OCI-LY7 (cell line): ENCODE measurements around the gene ANTKMT. TPM values are rescaled to one million over a fixed set of nuclear protein-coding genes. Genes with fewer than 3 reads are reported as not detected.

Experiments used
- BruUV-seq: library from RNA; stranded (reverse); fragments of 400-500 nt; replicated peaks from 2 replicates; lab custom pipeline; 2021; lab: Mats Ljungman, UMichigan
- CTCF ChIA-PET: fragments of 300-600 bp; sonication (Branson Sonifier 250); formaldehyde crosslinking; loops from one replicate; lab custom pipeline; 2022; ENCODE audit warnings: antibody characterized with exemption; ENCODE audit not compliant: unreplicated experiment; lab: Charles Lee
- POLR2A ChIA-PET: fragments of 300-600 bp; sonication (Branson Sonifier 250); formaldehyde crosslinking; loops from one replicate; lab custom pipeline; 2022; ENCODE audit warnings: antibody characterized with exemption; lab: Charles Lee
- DNase-seq: peaks from one replicate; pipeline ENCODE4 v3.0.0-alpha.2; 2015; ENCODE audit warnings: low spot score
- H2AFZ ChIP-seq: fragments of 200-600 bp; sonication (generic), shearing (Covaris generic); 2 replicates; pipeline ENCODE4 v1.6.1; 2014; ENCODE audit warnings: mild to moderate bottlenecking, antibody characterized with exemption, low read length, moderate library complexity
- H3K27ac ChIP-seq: fragments of 200-600 bp; sonication (generic); 2 replicates; pipeline ENCODE4 v1.5.1; 2014; ENCODE audit warnings: mixed run types, low read depth, mild to moderate bottlenecking, moderate library complexity, low read length, inconsistent platforms; ENCODE audit not compliant: poor library complexity, severe bottlenecking
- H3K36me3 ChIP-seq: fragments of 200-600 bp; sonication (generic); 2 replicates; pipeline ENCODE4 v1.6.1; 2014; ENCODE audit warnings: mild to moderate bottlenecking, antibody characterized with exemption, low read length, moderate library complexity, mixed read lengths; ENCODE audit not compliant: insufficient read depth
- H3K4me1 ChIP-seq: fragments of 200-600 bp; sonication (generic); 2 replicates; pipeline ENCODE4 v1.5.1; 2014; ENCODE audit warnings: mild to moderate bottlenecking, low read length; ENCODE audit not compliant: insufficient read depth, poor library complexity, severe bottlenecking
- H3K4me2 ChIP-seq: fragments of 200-600 bp; sonication (generic); 2 replicates; pipeline ENCODE4 v1.6.1; 2014; ENCODE audit warnings: mild to moderate bottlenecking, low read length
- H3K4me3 ChIP-seq: fragments of 200-600 bp; sonication (generic); 2 replicates; pipeline ENCODE4 v1.5.1; 2014; ENCODE audit warnings: mild to moderate bottlenecking, low read depth, low read length; ENCODE audit not compliant: poor library complexity, severe bottlenecking
- H3K79me2 ChIP-seq: fragments of 200-600 bp; sonication (generic); 2 replicates; pipeline ENCODE4 v1.6.1; 2016; ENCODE audit warnings: low read depth, mild to moderate bottlenecking, low read length, moderate library complexity, mixed read lengths; ENCODE audit not compliant: insufficient read depth
- H3K9me2 ChIP-seq: fragments of 200-600 bp; sonication (generic); 2 replicates; pipeline ENCODE4 v1.6.1; 2016; ENCODE audit warnings: mild to moderate bottlenecking, low read length, mixed read lengths; ENCODE audit not compliant: insufficient read depth
- H3K9me3 ChIP-seq: fragments of 200-600 bp; sonication (generic); 2 replicates; pipeline ENCODE4 v1.6.1; 2014; ENCODE audit warnings: mild to moderate bottlenecking, mixed run types, low read length, mixed read lengths
- H4K20me1 ChIP-seq: fragments of 200-600 bp; sonication (generic); 2 replicates; pipeline ENCODE4 v1.6.1; 2014; ENCODE audit warnings: mild to moderate bottlenecking, antibody characterized with exemption, low read length, moderate library complexity, mixed read lengths; ENCODE audit not compliant: insufficient read depth
- EZH2phosphoT487 ChIP-seq: fragments of 200-600 bp; sonication (generic); IDR thresholded peaks from 2 replicates; pipeline ENCODE4 v1.6.1; 2018; ENCODE audit warnings: low read depth, borderline replicate concordance, mild to moderate bottlenecking, mixed run types, antibody characterized with exemption, low read length, moderate library complexity, mixed read lengths
- intact Hi-C: fragments of 100-400 bp; cut with micrococcal nuclease; formaldehyde crosslinking; loops from one replicate; pipeline ENCODE4 v1.10.0; 2022; ENCODE audit not compliant: unreplicated experiment
- total RNA-seq, 2 experiments: library from RNA; depleted of rRNA in 1 of 2; stranded (reverse); fragments of >200 nt in 1 of 2; shearing (Covaris generic) in 1 of 2; gene quantifications; 2 replicates each; pipeline ENCODE4 v1.2.3, GENCODE V29; 2014 to 2022
- TF ChIP-seq, protein P1 (sequence below): fragments of 200-600 bp; sonication (generic); conservative IDR thresholded peaks from 2 replicates; pipeline ENCODE4 v1.5.1; 2014; ENCODE audit warnings: mild to moderate bottlenecking, antibody characterized with exemption, low read length, moderate library complexity, mixed read lengths

The ANTKMT gene
- total RNA-seq, 2 experiments from 2014 or later: 46.5 to 51.3 TPM

DNA sequence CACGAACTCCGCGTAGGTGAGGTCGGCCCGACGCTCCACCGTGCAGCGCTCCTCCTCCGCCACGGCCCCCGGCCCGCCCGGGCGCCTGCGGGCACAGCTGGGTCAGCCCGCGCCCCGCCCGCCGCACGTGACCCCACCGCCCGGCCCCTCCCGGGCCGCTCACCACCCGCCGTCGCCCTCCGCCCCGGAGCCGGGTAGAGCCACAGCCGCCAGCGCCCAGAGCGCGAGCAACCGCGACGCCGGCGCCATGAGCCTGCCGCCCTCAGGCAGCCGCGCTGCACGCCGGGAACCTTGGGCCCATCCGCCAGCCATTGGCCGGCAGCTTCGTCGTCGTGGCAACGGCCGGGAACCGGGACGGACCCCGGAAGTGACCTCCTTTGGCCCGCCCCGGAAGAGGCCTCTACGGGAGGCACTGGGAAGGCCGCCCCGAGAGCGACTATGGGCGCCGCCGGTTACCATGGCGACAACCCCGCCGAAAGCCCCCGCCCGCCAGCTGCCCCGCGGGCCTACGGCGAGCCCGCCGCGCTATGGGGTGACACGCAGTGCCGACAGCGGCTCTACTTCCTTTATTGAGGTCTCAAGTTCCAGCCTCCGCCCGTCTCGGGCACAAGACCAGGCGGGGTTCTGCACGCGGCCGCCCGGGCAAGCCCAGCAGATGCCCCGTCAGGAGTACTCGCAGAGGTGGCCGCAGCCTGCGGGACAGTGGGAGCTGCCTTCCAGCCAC, 36.7 kb upstream of the ANTKMT start, which contains the start of gene JMJD8:
TSS of gene JMJD8 (minus strand) at position 264 of the 724 bp plus-strand sequence. CDS start at position 249, 15 bp downstream.
- intact Hi-C loops: loop anchor here (5.0 kb wide), 1 partner anchor 38 kb away; the partner anchor contains the start of gene ANTKMT
- CTCF ChIA-PET: no interaction called here

DNA sequence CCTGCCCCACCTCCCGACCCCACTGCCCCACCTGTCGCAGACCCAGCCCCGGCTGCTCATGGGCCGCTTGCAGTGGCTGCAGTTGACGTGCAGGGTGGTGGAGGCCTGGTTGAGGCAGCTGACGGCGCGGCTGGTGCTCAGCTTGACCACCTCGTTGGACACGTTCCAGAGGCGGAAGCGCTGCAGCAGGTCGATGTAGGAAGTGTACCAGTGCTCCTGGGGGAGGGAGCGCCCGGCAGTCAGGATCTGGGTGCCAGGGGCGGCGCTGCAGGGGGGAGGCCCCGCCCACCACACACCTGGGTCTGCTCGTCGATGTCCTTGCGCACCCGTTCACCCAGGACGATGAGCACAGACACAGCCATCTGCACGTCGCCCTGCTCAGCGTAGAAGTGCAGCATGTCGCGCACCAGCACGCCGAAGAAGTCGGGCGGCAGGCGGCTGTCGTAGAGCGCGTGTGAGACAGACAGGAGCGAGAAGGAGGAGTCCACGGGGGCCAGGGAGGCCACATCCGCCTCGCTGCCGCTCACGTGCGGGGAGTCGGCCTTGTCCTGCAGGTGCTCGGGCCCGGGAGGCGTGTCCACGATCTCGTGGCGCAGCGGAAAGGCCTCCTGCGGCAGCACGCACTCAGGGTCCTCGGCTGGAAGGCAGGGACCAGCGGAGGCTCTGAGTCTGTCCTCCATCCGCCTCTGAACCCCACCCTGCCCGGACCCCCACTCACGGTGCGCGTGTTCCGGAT, 35.8 kb upstream of the ANTKMT start:
- POLR2A ChIA-PET: no interaction called here
- Histone ChIP-seq H3K79me2 (peaks cover 34% of the 10 kb centered on the region; the same call in 1 of the 2 replicates), H3K27ac (no peak overlapping the region), H3K36me3 (peaks cover 46% of the 10 kb centered on the region), H2AFZ (no peak overlapping the region), H4K20me1 (0 out of 2 replicates have a peak, but pooled peaks cover 5% of the 10 kb centered on the region), H3K9me3 (no peaks in the 10 kb centered on the region), H3K9me2 (no peaks in the 10 kb centered on the region), H3K4me3 (no peak overlapping the region), H3K4me2 (0 out of 2 replicates have a peak overlapping the region, but pooled peaks have one; percentile 14), H3K4me1 (peaks cover 37% of the 10 kb centered on the region)
- intact Hi-C loops: loop anchor here (5.0 kb wide), 1 partner anchor 37 kb away; the partner anchor contains the start of gene ANTKMT
- no peak for TF ChIP-seq EZH2phosphoT487
- TF ChIP-seq, protein P1, sequence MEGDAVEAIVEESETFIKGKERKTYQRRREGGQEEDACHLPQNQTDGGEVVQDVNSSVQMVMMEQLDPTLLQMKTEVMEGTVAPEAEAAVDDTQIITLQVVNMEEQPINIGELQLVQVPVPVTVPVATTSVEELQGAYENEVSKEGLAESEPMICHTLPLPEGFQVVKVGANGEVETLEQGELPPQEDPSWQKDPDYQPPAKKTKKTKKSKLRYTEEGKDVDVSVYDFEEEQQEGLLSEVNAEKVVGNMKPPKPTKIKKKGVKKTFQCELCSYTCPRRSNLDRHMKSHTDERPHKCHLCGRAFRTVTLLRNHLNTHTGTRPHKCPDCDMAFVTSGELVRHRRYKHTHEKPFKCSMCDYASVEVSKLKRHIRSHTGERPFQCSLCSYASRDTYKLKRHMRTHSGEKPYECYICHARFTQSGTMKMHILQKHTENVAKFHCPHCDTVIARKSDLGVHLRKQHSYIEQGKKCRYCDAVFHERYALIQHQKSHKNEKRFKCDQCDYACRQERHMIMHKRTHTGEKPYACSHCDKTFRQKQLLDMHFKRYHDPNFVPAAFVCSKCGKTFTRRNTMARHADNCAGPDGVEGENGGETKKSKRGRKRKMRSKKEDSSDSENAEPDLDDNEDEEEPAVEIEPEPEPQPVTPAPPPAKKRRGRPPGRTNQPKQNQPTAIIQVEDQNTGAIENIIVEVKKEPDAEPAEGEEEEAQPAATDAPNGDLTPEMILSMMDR: no peak
- BruUV-seq: no TSS peak
- CTCF ChIA-PET: no interaction called here
- no peak for DNase-seq

More for the DNA sequence above, 36.7 kb upstream of the ANTKMT start, which contains the start of gene JMJD8:
- Histone ChIP-seq H3K79me2 (peaks cover 27% of the 10 kb centered on the region; the same call in 1 of the 2 replicates), H3K4me1 (peaks cover 36% of the 10 kb centered on the region), H3K9me3 (no peaks in the 10 kb centered on the region), H3K9me2 (no peaks in the 10 kb centered on the region), H2AFZ (no peak within 1 kb of the TSS), H4K20me1 (0 out of 2 replicates have a peak, but pooled peaks cover 5% of the 10 kb centered on the region), H3K4me3 (peak within 1 kb of the TSS; percentile 83), H3K4me2 (peak within 1 kb of the TSS; percentile 96), H3K36me3 (peaks cover 46% of the 10 kb centered on the region), H3K27ac (peak within 1 kb of the TSS; percentile 33)
- BruUV-seq: no TSS peak
- POLR2A ChIA-PET: no interaction called here
- no peak for TF ChIP-seq EZH2phosphoT487
- TF ChIP-seq, protein P1: no peak
- peak; percentile 97 for DNase-seq
